MCF 10A (cell line): ENCODE data around the gene FAM181B. TPM values are rescaled to one million over a fixed set of nuclear protein-coding genes. Genes with fewer than 3 reads are reported as not detected.
"Not testable (repeated sequence)": the region's sequence is repeated elsewhere in the genome, so short reads cannot be mapped to it uniquely, and the experiment has no call there.

Source experiments
- BruUV-seq: library from RNA; stranded (reverse); fragments of 400-500 nt; replicated peaks from 2 replicates; lab custom pipeline; 2021; lab: Mats Ljungman, UMichigan
- CTCF ChIA-PET: fragments of 300-600 bp; sonication (Branson Sonifier 250); formaldehyde crosslinking; extraction: SDS; loops from one replicate; lab custom pipeline; 2021; ENCODE audit warnings: antibody characterized with exemption, inconsistent platforms; lab: Yijun Ruan, JAX
- POLR2A ChIA-PET: fragments of 300-600, 350-650 bp; sonication (Branson Sonifier 250); formaldehyde crosslinking; extraction: SDS; loops from one replicate; lab custom pipeline; 2020; ENCODE audit warnings: antibody characterized with exemption, inconsistent platforms; lab: Yijun Ruan, JAX
- DNase-seq: peaks from one replicate; pipeline ENCODE4 v3.0.0-alpha.2; 2018; ENCODE audit not compliant: unreplicated experiment
- H3K27ac Mint-ChIP-seq: one replicate; pipeline ENCODE4 v1.8.0; 2022; ENCODE audit warnings: mild to moderate bottlenecking, low read depth, mixed read lengths; ENCODE audit not compliant: unreplicated experiment
- H3K27me3 Mint-ChIP-seq: one replicate; pipeline ENCODE4 v1.8.0; 2022; ENCODE audit warnings: mixed read lengths; ENCODE audit not compliant: insufficient read depth, unreplicated experiment
- H3K36me3 Mint-ChIP-seq: one replicate; pipeline ENCODE4 v1.8.0; 2022; ENCODE audit warnings: mild to moderate bottlenecking, moderate library complexity, mixed read lengths; ENCODE audit not compliant: insufficient read depth, unreplicated experiment
- H3K4me1 Mint-ChIP-seq: one replicate; pipeline ENCODE4 v1.8.0; 2022; ENCODE audit warnings: mixed read lengths; ENCODE audit not compliant: insufficient read depth, unreplicated experiment
- H3K4me3 Mint-ChIP-seq: one replicate; pipeline ENCODE4 v1.8.0; 2022; ENCODE audit warnings: mild to moderate bottlenecking, moderate library complexity, mixed read lengths; ENCODE audit not compliant: unreplicated experiment
- H3K9me3 Mint-ChIP-seq: one replicate; pipeline ENCODE4 v1.8.0; 2022; ENCODE audit warnings: mixed read lengths; ENCODE audit not compliant: unreplicated experiment
- intact Hi-C: fragments of 100-400 bp; cut with micrococcal nuclease; formaldehyde crosslinking; loops from 2 replicates; pipeline ENCODE4 v1.14.1; 2022
- total RNA-seq: library from RNA; stranded (reverse); gene quantifications from 2 replicates; pipeline ENCODE4 v1.2.3, GENCODE V29; 2022
- TF ChIP-seq, protein P1 (sequence below): fragments of 200-600 bp; IDR thresholded peaks from one replicate; pipeline ENCODE4 v1.8.0; 2022; ENCODE audit warnings: antibody characterized with exemption, mild to moderate bottlenecking; ENCODE audit not compliant: unreplicated experiment

Gene FAM181B
- total RNA-seq, 1 experiment from 2014 or later = not detected

DNA sequence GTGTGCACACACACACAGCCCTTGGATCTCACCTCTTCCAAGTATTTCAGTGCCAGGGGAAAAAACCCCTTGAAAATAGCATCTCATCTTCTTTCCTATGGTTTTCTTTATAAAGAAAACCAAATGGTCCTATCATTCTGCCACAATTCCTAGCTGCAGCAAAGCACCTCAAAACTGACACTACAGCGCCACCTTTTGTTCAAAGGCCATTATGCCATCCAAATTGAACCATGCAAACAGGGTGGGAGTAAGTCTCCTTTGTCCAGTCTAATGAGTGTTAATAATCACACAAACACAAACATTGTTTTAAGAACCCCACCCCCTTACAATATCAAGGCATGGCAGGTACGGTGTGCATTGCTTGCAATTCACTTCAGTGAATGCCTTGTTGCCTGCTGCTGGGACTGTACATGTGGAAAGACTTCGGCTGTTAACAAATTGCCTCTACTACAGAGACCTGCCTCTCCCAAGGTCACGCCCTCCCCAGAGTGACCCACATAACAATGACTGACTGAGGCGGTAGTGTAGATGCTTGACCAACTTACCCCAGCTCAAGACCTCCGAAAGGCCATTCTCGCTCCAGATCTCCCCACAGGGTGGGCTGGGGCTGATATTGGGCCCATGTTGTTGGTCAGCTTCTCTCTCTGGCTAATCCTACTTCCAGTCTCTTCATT lies 31.7 kb downstream of the FAM181B start:
- Mint-ChIP-seq H3K4me3 (no peak overlapping the region), H3K9me3 (no peaks in the 10 kb centered on the region)
- CTCF ChIA-PET = interaction anchor here (0.6 to 2.4 kb wide), 17 partner anchors 8 to 1119 kb away, joined by 3 to 12 read pairs (median 4); no protein-coding TSS in a partner anchor

DNA sequence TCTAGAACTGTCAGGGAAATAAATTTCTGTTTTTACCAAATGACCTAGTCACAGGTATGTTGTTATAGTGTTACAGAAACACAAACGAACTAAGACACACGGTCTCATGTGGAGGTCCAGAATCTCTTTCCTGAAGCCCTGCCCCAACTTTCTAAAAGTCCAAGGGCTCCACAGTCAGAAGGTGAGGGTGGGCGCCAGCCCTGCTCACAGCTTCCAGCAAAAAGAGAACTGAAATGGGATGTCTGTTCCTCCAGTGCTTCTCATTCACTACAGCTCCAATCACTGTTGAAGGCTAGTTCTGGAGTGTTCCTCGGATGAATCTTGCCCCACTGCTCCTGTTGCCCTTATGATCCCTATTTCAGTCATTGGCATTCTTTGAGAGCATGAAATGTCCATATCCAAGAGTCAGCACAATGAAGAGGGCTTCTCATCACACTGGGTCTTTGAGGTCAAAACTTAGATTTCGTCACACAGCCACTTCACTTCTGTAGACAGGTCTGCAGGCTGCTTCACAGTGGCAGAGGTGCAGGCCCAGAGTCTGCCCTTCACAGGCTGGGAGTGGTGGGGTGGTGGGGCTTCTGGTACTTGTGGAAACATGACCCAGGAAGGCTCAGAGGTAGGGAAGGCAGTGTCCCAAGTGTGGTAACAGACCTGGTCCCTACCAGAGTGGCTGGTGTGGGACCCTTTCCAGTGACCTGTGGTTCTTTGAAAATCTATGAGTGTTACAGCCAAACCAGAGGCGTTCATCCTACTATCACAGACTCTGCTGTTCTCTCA lies 34.9 kb downstream of the FAM181B start:
- no peak overlapping the region for H3K27ac Mint-ChIP-seq
- peaks cover 56% of the 10 kb centered on the region for H3K27me3 Mint-ChIP-seq
- no peaks in the 10 kb centered on the region for H3K9me3 Mint-ChIP-seq
- no peak overlapping the region for H3K4me3 Mint-ChIP-seq
- no TSS peak for BruUV-seq
- TF ChIP-seq, protein P1, sequence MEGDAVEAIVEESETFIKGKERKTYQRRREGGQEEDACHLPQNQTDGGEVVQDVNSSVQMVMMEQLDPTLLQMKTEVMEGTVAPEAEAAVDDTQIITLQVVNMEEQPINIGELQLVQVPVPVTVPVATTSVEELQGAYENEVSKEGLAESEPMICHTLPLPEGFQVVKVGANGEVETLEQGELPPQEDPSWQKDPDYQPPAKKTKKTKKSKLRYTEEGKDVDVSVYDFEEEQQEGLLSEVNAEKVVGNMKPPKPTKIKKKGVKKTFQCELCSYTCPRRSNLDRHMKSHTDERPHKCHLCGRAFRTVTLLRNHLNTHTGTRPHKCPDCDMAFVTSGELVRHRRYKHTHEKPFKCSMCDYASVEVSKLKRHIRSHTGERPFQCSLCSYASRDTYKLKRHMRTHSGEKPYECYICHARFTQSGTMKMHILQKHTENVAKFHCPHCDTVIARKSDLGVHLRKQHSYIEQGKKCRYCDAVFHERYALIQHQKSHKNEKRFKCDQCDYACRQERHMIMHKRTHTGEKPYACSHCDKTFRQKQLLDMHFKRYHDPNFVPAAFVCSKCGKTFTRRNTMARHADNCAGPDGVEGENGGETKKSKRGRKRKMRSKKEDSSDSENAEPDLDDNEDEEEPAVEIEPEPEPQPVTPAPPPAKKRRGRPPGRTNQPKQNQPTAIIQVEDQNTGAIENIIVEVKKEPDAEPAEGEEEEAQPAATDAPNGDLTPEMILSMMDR = no peak
- DNase-seq = no peak
- intact Hi-C loops = no loop called here
- ChIA-PET POLR2A (no interaction called here), CTCF (interaction anchor here (0.9 to 6.5 kb wide), 3 partner anchors 20 to 203 kb away, joined by 3 to 73 read pairs (median 4); no protein-coding TSS in a partner anchor)
- no peaks in the 10 kb centered on the region for H3K4me1 Mint-ChIP-seq
- H3K36me3 Mint-ChIP-seq = no peaks in the 10 kb centered on the region

More for the DNA sequence above, 31.7 kb downstream of the FAM181B start:
- TF ChIP-seq, protein P1 = peak; percentile 55
- Mint-ChIP-seq H3K27ac (no peak overlapping the region), H3K27me3 (peaks cover 56% of the 10 kb centered on the region), H3K4me1 (no peaks in the 10 kb centered on the region), H3K36me3 (no peaks in the 10 kb centered on the region)
- POLR2A ChIA-PET = interaction anchor here (1.1 kb wide), 1 partner anchor 199 kb away, joined by 3 read pairs; the partner anchor contains the start of gene DDIAS
- DNase-seq = peak; percentile 66
- intact Hi-C loops = no loop called here
- BruUV-seq = no TSS peak

DNA sequence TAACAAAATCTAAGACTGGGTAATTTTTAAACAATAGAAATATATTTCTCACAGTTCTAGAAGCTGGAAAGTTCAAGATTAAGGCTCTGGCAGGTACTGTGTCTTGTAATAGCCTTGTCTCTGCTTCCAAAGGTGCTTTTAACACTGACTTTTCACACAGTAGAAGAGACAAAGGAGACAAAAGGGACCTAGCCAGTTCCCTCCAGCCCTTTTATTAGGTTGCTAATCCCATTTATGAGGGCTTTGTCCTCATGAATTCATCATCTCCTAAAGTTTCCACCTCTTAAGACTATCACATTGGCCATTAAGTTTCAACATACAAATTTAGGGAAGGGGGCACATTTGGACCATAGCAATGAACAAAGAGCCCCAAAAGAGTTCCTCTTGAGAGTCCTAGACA lies 40.7 kb downstream of the FAM181B start:
- intact Hi-C loops = no loop called here
- peaks cover 59% of the 10 kb centered on the region for H3K27me3 Mint-ChIP-seq
- POLR2A ChIA-PET = no interaction called here

DNA sequence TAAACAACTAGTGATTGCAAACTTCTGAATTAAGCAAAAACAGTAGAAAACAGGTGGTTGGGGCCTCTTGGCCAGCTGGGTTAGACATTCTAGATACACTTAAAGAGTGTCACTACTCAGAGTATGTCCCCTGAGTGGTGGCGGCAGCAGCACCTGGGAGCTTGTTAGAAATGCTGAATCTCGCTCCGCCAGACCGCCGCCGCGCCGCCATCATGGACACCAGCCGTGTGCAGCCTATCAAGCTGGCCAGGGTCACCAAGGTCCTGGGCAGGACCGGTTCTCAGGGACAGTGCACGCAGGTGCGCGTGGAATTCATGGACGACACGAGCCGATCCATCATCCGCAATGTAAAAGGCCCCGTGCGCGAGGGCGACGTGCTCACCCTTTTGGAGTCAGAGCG lies 44.3 kb downstream of the FAM181B start:
- intact Hi-C loops, H3K4me3 Mint-ChIP-seq, BruUV-seq, H3K9me3 Mint-ChIP-seq, DNase-seq, H3K4me1 Mint-ChIP-seq, H3K36me3 Mint-ChIP-seq, H3K27ac Mint-ChIP-seq, POLR2A ChIA-PET: not testable (repeated sequence)
- H3K27me3 Mint-ChIP-seq = peaks cover 65% of the 10 kb centered on the region
- CTCF ChIA-PET = interaction anchor here (0.6 to 1.3 kb wide), 3 partner anchors 14 to 1095 kb away, joined by 3 to 6 read pairs (median 3); no protein-coding TSS in a partner anchor

More for the DNA sequence above, 40.7 kb downstream of the FAM181B start:
- H3K4me3 Mint-ChIP-seq = no peak overlapping the region
- CTCF ChIA-PET = no interaction called here
- no peak for DNase-seq
- no TSS peak for BruUV-seq
- no peak overlapping the region for H3K27ac Mint-ChIP-seq
- no peaks in the 10 kb centered on the region for H3K36me3 Mint-ChIP-seq
- no peaks in the 10 kb centered on the region for H3K4me1 Mint-ChIP-seq
- no peaks in the 10 kb centered on the region for H3K9me3 Mint-ChIP-seq
- TF ChIP-seq, protein P1 = no peak
